ENCODE results near the gene GPS1. TPM values are rescaled to one million over a fixed set of nuclear protein-coding genes. Genes with fewer than 3 reads are reported as not detected.

Gene GPS1
- total and polyA plus RNA-seq, 9 of the 15 experiments (the other 6 are each of a cell fraction or from before 2014, with no cell fraction given) = 3.1 to 167 (median 69.9) TPM

GRCh38 chr17:82065193-82065637, 13.5 kb downstream of the GPS1 start (continued):
- no peak for TF ChIP-seq HCFC1 (IDR thresholded peaks at IDR 0.05; ENCODE audit: low read depth, low read length)
- 0 out of 2 replicates have a peak, but pooled peaks have one; percentile 10 for TF ChIP-seq E2F1 (CRISPR knock-in tag; IDR thresholded peaks at IDR 0.05)
- no peak for TF ChIP-seq ZNF212 (CRISPR knock-in tag; IDR thresholded peaks at IDR 0.05)

- BruUV-seq (replicated peaks) = TSS peak; percentile 97
- DNase-seq (ENCODE audit: extremely low read depth in 1 of 4, low spot score in 3 of 4) = peak; percentile 76 to 91 (median 89)
- TF ChIP-seq MYC (IDR thresholded peaks at IDR 0.05; ENCODE audit: low read depth, low read length) (peak; percentile 81), MYC (CRISPR knock-in tag; IDR thresholded peaks at IDR 0.05; ENCODE audit: borderline replicate concordance, low read depth) (no peak; the same call in 1 of the 2 replicates), NR1H2 (CRISPR knock-in tag; IDR thresholded peaks at IDR 0.05) (peak; percentile 60; the same call in 1 of the 2 replicates), ZFPM2 (CRISPR knock-in tag; IDR thresholded peaks at IDR 0.05) (0 out of 2 replicates have a peak, but pooled peaks have one; percentile 38), SIN3A (IDR thresholded peaks at IDR 0.05; ENCODE audit: borderline replicate concordance in 2 of 2, control insufficient read depth in 1 of 2, low read depth in 2 of 2, low read length in 2 of 2) (peak; percentile 41 to 82; a peak in 2 of 4 replicates), ZNF311 (CRISPR knock-in tag; IDR thresholded peaks at IDR 0.05) (0 out of 2 replicates have a peak, but pooled peaks have one; percentile 19), NFIC (IDR thresholded peaks at IDR 0.05) (peak; percentile 47; the same call in 1 of the 2 replicates), ZNF133 (CRISPR knock-in tag; IDR thresholded peaks at IDR 0.05) (peak; percentile 10; the same call in 1 of the 2 replicates), CBX5 (IDR thresholded peaks at IDR 0.05; ENCODE audit: borderline replicate concordance, low read depth) (peak; percentile 25; the same call in 1 of the 2 replicates), BDP1 (IDR thresholded peaks at IDR 0.05; ENCODE audit: insufficient read depth, insufficient read length) (no peak), ZKSCAN8 (CRISPR knock-in tag; IDR thresholded peaks at IDR 0.05) (no peak), ZBED1 (IDR thresholded peaks at IDR 0.05) (0 out of 2 replicates have a peak, but pooled peaks have one; percentile 57), L3MBTL2 (IDR thresholded peaks at IDR 0.05) (peak; percentile 66; the same call in 1 of the 2 replicates), MAZ (CRISPR knock-in tag; conservative IDR thresholded peaks at IDR 0.05 in 1 of 2, IDR thresholded peaks at IDR 0.05 in 1 of 2) (peak; percentile 83 to 88), THRAP3 (IDR thresholded peaks at IDR 0.05; ENCODE audit: borderline replicate concordance) (0 out of 2 replicates have a peak, but pooled peaks have one; percentile 52), TCF7 (IDR thresholded peaks at IDR 0.05; ENCODE audit: borderline replicate concordance) (peak; percentile 82; the same call in 1 of the 2 replicates), BMI1 (IDR thresholded peaks at IDR 0.05; ENCODE audit: low read length) (no peak)
Observed at GRCh38 chr17:82065638-82066303, 14.1 kb downstream of the GPS1 start, which contains the start of gene DUS1L. Gene DUS1L, minus strand, starts transcription at chr17:82065804. Its CDS starts 745 bp downstream, at chr17:82065059.

More at GRCh38 chr17:82065638-82066303, 14.1 kb downstream of the GPS1 start, which contains the start of gene DUS1L:
- in situ Hi-C loops (cut with MboI) (no loop called here), intact Hi-C loops (cut with micrococcal nuclease) (no loop called here)
- FAIRE-seq (no peak), ATAC-seq (peak; percentile 81)
- WGBS (ENCODE audit: insufficient coverage, low coverage, missing lambda C conversion rate) = 27% methylated on average over 59 of the region's 88 CpGs
- H4K20me1 ChIP-seq (replicated peaks; ENCODE audit: control insufficient read depth, insufficient read depth, low read length) = no peaks in the 10 kb centered on the region
- peak within 1 kb of the TSS; percentile 99 for H3K4me3 ChIP-seq
- H3K4me1 ChIP-seq (replicated peaks in 1 of 2; ENCODE audit: control insufficient read depth in 2 of 2, insufficient read depth in 2 of 2, low read length in 2 of 2) = peaks cover 3 to 54% of the 10 kb centered on the region in 2 experiments; a peak in 3 of 5 replicates
- H2AFZ ChIP-seq (ENCODE audit: low read depth, low read length) = peak within 1 kb of the TSS; percentile 99
- H3K9me1 ChIP-seq (ENCODE audit: control insufficient read depth, insufficient read depth, low read length) = no peaks in the 10 kb centered on the region
- H3K9me3 ChIP-seq (replicated peaks; ENCODE audit: control insufficient read depth, insufficient read depth, low read depth, low read length) = no peaks in the 10 kb centered on the region
- peak within 1 kb of the TSS; percentile 98 to 100 for H3K9ac ChIP-seq (ENCODE audit: insufficient read depth in 1 of 2, low read depth in 2 of 2, low read length in 2 of 2)
- H3K36me3 ChIP-seq (ENCODE audit: control insufficient read depth, insufficient read depth, low read length) = peaks cover 37% of the 10 kb centered on the region; the same call in 2 of the 3 replicates
- H3K27me3 ChIP-seq (ENCODE audit: control insufficient read depth in 2 of 2, insufficient read depth in 2 of 2, low read length in 2 of 2) = no peaks in the 10 kb centered on the region
- POLR2A ChIA-PET = interaction anchor here (1.0 to 3.9 kb wide), 4 partner anchors 11 to 33 kb away, joined by 3 to 24 read pairs (median 5); partner anchors contain the start of gene FASN
- CTCF ChIA-PET (ENCODE audit: low intra/inter-chr PET ratio) = no interaction called here
- H3K4me2 ChIP-seq (ENCODE audit: insufficient read depth, low read length) = peak within 1 kb of the TSS; percentile 91
- peak within 1 kb of the TSS; percentile 87 for H3K27ac ChIP-seq (ENCODE audit: extremely low read depth, low read depth, low read length)
- H3K79me2 ChIP-seq (ENCODE audit: control insufficient read depth, insufficient read depth, low read length) = peaks cover 28% of the 10 kb centered on the region

All from K562 (cell line).